ENCODE results near the gene DVL1.

GRCh38 chr1:1326075-1326605, 23.1 kb downstream of the DVL1 start:
- TF ChIP-seq CREB1 (IDR thresholded peaks at IDR 0.05; ENCODE audit: low read depth) (no peak), YY1 (IDR thresholded peaks at IDR 0.05; ENCODE audit: low read depth) (no peak), TEAD4 (IDR thresholded peaks at IDR 0.05) (no peak), REST (IDR thresholded peaks at IDR 0.05; ENCODE audit: low read depth) (no peak), TAF1 (IDR thresholded peaks at IDR 0.05; ENCODE audit: low read depth) (no peak), MAX (IDR thresholded peaks at IDR 0.05) (no peak), EP300 (IDR thresholded peaks at IDR 0.05; ENCODE audit: borderline replicate concordance) (no peak), RAD21 (IDR thresholded peaks at IDR 0.05; ENCODE audit: low read depth) (no peak)

Measured in Ishikawa (cell line).